HG02885 (cell line): ENCODE results near the gene MEF2A.
A peak's percentile ranks its signal among the peaks of the same experiment; 100 is the strongest.

ENCODE experiments used
- ATAC-seq: cut with Tn5 transposase; IDR thresholded peaks from one replicate; pipeline ENCODE4 v1.9.1; 2021; ENCODE audit warnings: mild to moderate bottlenecking; ENCODE audit not compliant: unreplicated experiment, poor library complexity

MEF2A gene

DNA sequence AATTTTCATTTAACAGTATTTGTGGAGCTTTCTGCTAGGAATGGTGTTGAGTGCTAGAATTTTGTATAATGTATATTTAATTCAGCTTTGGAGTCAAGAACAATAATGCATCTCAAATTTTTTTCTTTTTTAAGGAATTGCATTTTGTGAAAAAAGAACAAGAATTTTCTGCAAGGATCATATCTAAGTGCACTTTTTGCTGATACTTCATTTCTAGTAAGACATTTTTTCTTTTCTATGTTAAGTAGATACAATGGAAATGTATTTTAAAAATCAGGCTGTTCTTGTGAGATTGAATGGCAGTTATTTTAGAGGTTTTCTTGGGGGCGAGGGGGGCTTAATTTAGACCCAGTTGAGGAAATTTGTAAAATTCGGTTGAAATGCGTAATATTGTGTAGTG lies 32.5 kb downstream of the MEF2A start:
- ATAC-seq, result no peak

DNA sequence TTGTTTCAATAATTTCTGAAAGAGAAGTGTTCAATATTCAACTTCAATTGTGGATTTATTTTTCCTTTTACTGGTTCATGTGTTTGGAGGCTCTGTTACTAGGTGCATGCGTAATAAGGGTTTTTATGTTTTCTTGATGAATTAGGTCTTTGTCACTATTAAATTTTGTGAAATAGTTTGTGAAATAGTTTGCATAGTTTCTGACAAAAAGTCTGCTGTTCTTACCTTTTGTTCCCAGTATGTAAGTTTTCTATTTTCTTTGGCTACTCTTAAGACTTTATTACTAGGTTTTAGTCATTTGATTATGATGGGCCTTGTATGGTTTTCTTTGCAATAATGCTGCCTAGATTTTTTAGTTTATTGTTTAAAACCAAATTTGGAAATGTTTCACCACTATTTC lies 38.0 kb downstream of the MEF2A start:
- ATAC-seq, result no peak

DNA sequence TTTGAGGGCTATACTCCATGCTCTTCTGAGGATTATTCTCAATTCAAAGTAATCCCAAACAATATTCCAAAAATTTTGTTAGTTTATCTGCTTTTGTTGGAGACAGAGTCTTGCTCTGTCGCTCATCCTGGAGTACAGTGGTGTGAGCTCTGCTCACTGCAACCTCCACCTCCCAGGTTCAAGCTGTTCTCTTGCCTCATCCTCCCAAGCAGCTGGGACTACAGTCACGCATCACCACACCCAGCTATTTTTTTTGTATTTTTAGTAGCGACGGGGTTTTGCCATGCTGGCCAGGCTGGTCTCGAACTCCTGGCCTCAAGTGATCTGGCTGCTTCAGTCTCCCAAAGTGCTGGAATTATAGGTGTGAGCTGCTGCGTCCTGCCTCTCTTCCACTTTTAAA lies 39.1 kb downstream of the MEF2A start:
- ATAC-seq, result no peak

DNA sequence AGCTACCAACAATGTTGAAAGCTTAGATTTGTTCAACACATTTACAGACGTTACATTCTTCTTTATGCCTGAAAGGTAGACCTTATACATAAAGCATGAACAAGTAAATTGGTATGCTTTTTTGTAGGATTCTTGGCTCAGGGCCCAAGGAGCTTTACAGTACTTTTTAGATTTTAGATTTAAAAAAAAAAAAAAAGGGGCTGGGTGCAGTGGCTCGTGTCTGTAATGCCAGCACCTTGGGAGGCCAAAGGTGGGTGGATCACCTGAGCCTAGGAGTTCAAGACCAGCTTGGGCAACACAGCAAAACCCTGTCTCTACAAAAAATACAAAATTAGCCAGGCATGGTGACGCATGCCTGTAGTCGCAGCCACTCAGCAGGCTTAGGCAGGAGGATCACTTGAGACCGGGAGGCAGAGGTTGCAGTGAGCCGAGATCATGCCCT lies 39.7 kb downstream of the MEF2A start:
- ATAC-seq, result no peak

DNA sequence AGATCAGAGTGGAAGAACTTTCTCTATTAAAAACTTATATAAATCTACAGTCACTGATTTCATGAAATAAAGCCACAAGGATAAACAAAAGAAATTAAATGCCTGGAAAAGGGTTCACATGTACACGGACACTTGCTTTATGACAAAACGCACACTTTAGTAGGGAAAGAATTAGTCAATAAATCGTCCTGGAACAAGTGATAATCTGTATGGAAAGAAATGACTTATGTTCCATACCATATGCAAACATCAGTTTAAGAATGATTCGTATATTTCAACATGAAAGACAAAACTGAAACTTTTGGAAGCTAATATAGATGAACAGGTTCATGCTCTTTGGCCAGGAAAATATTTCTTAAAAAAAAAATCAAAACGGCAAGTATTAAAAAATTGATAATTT lies 40.2 kb downstream of the MEF2A start:
- ATAC-seq, result no peak

DNA sequence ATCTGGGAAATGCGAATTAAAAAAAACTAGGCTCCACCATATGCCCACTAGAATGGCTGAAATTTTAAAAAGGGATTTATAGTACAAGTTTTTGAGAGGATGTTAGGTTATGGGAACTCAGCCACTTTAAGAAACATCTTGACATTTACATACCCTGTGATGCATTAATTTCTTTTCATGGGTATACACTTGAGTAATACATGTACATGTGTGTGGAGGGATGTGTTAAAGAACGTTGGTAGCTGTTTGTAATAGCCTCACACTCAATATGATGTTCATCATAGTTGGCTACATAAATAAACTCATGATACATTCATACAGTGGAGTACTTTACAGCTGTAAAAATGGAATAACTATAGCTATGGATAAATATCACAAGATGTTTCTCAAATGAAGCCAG lies 40.9 kb downstream of the MEF2A start:
- ATAC-seq, result no peak

DNA sequence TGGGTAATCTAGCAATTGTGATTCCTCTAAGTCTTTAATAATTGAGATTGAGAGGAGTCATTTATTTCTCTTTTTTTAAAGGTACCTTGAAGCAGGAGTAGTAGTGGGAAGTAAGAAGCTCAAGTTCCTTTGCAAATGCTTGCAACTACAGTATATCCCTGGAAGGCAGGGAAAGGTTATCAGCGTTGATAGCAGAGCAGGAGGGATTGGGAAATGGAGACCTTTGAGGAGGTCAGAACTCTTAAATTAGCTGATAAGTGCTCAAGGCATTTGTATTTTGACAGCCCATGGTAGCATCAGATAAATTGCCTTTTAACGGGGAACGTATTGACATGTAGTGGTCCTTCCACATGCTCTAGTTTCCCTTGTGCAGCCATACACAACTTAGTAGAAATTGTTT lies 47.7 kb downstream of the MEF2A start:
- no peak for ATAC-seq

DNA sequence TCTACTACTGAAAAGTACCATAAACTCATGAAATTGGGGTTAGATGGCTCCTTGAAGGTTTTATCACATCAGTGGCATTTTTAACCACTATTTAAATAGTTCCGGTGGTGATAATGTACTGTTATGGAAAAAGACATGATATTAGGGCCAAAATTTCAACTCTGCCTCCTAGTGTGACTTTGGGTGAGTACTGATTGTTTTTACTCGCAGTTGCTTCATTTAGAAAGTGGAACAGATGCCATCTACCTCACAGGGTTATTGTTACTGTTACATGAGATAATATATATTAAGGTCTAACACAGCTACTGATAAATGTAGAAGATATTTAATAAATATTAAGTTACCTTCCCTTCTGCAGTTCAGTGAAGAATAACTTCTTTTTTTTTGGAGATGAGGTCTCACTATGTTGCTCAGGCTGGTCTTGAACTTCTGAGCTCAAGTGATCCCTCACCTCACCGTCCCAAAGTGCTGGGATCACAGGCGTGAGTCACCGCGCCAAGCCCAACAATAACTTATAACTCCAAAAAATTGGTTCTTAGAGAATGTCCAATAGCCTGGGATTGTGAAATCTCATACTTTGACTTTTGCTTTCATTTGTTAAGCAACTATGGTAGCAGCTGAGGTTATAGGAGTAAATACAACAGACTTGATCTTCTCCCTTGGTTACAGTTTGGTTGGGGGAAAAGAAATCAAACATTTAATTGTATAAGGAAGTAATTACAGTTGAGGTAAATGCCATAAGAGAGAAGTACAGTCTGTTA lies 48.3 kb downstream of the MEF2A start:
- ATAC-seq, result no peak

DNA sequence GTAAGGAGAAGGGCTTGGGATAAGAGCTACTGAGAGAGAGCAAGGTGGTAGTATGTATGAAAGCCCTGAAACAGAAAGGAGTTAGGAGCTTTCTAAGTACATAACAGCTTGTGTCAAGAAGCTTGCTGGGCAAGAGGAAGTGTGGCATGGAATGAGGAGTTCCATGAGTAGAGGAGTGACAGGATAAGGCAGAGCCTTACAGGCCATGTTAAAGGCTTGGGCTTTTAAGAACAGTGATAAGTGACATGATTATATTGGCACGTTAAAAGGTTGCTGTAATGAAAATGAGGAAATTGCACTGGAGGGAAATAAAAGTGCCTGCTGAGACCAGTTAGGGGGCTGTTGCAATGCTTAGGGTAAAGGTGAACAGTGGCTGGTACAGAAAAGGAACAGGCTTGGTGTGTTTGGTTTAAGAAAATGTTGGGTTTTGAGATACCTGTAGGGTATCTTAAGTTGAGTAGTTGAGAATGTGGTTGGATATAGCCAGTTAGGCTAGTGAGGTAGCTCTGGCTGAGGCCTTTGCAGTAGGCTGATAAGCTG lies 49.0 kb downstream of the MEF2A start:
- no peak for ATAC-seq

DNA sequence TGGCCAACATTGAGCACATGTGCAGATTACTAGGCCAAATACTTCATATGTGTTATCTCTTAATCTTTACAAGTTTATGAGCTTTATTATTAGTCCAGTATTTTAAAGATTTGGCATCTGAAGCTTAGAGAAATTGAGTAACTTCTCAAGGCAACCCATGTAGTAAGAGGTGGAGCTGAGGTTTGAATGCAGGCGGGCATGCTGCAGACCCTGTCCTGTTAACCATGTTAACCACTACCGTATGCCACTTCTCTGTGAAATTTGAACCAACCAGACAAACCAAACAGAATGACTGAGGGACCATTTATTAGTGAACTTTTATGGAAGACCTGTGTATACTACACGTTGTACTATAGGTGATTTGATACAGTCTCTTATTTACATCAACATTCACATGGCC lies 49.7 kb downstream of the MEF2A start:
- ATAC-seq, result no peak

DNA sequence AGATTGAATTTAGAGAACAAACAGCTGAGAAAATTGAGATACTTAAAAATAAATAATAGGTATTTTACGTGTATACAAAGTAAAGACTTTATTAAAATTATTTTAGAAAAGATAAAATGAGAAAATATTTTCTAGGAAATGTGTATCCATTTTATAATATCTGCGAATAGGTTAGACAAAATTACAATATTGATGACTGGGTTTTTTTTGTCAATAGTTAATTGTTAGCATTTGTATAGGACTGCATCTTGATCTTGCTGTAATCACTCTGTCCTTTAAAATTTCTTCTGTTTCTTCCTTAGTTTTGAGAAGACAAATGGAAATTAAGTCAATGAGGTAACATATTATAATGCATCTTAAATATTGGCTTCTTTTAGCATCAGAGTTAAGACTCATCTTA lies 50.3 kb downstream of the MEF2A start:
- ATAC-seq, result no peak

DNA sequence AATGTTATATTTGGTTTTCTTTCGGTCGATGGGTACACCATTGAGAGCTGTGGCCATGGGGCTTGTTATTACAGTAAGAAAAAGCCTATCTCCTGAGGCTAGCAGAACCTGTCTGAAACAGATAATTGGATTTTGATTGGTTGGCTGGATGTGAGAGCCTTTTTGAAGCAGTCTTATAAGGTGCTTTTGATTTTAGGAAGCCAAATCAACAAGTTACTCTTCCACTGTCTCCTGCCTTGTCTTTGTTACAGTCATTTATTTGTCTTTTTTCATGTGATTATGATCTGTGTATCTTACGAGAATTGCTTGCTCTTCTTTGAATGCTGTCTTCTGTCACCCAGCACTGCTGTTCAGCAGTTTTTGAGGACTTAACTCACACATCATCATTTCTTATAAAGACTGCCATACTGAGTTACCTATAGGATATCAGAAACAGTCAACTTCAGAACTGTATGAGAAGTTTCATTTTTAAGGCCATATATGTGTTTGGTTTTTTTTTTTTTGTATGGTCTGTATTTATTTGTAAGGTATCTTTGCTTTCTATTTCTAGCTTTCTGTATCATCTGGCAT lies 51.1 kb downstream of the MEF2A start:
- no peak for ATAC-seq

DNA sequence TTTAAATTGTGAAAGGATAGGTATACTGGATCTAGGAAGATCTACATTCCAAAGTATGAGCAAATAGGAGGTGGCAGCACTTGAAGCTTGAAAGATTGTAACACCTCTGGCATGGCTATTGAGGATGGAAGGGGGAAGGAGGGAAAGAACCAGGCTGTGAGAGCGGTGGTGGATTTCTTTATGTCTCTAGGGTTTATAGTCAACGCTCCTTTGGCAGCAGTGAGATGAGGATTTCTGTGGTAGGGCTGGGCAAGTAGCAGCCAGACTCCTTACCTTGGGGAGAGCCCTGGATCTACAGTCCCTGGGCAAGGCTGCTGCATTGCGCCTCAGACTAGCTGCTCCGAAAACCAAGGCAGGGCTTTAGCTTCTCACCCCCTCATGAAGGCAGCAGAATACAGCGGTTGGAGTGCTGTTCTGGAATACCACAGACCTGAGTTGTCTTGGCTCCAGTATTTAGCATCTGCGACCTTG lies 53.2 kb downstream of the MEF2A start:
- ATAC-seq, result no peak

DNA sequence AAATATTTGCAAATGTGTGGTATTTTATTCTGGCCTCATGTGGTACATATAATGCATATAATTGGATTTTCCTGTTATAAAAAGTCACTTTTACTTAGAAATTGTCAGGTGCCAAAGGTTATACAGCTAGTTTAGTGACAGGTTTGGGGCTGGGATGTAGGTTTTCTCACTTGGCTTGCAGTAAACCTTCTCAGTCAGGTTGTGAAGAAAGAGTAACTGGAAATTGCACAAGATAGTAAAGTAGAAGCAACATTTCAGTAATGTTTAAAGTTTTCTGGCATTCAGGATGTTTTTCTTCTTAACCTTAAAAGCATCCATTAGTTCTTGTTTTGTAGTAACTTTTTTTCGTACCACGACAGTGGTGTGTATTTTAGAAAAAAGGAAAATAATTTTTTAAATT lies 53.9 kb downstream of the MEF2A start:
- ATAC-seq, result no peak

DNA sequence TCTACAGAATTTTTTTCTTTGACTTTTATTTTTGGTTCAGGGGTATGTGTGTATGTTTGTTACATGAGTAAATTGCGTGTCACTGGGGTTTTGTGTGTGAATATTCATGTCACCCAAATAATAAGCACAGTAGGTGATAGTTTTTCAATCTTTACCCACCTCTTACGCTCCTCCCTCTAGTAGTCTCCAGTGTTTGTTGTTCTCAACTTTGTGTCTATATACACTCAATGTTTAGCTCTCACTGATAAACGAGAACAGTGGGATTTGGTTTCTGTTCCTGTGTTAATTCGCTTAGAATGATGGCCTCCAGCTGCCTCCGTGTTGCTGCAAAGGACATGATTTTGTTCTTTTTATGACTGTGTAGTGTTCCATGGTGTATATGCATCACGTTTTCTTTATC lies 54.4 kb downstream of the MEF2A start:
- no peak for ATAC-seq

DNA sequence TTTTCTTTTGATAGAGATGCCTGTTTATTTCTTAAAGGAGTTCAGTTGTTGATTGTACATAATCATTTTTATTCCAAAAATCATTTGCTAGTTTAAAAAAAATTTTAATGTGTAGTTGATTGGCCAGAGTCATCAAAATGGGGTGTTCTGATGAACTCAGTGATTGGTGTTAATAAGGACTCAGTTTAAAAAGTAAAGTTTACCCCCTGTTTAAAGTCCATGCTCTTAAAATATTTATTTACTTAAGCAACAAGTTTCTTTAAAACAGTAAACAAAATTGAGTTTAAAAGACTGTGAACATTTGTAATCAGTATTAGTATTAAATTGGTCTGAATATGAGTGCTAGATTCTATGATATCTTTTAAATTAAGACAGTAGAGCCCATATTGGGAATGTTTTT lies 56.0 kb downstream of the MEF2A start:
- no peak for ATAC-seq

DNA sequence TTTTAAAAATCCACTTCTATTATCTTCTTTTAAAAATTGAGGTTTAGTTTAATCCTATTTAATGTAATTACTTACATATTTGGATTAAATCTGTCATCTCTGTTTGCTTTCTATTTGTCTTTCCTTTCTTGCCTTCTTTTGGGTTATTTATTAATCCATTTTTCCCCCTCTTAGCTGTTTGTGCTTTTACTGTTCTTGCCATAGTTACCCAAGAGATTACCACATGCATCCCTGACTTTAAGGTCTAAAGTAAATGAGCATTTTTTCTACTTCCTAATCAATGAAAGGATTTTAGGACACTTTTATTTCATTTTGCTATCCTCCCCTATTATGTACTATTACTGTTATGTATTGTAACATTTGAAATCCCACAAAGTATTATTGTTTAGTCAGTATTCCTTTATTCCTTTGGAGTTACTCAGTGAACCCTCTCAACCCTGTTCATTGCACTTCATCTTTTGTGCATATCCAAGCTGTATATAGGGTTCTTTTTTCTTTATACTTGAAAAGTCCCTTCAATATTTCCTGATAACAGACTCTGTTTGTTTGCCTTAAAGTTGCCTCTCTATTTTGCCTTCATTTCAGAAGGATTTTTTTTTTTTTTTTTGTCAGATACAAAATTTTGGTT lies 62.7 kb downstream of the MEF2A start:
- no peak for ATAC-seq

DNA sequence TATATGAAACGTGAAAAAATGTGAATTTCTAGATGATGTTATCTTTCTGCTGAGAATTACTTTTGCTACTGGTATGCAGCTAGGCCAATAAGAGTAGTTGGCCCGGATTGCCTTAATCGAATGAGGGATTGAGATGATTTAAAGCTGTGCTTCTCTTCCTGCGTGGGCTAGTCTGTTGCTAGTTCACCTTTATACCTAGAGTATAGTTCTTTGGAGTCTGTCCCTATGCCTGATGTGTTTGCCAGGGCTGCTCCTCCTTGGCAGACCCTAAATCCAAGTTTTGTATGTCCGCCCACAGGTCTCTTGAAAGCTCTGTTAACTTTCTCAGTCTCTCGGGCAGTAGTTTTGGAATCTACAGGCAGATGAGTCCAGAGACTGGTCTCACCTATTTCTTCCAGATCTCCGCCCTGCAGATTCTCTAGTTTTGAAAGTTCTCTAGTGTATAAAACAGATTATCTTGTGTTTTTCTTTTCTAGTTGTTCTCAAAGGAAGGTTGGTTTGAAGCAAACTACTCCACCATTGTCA lies 64.9 kb downstream of the MEF2A start:
- peak; percentile 18 for ATAC-seq

DNA sequence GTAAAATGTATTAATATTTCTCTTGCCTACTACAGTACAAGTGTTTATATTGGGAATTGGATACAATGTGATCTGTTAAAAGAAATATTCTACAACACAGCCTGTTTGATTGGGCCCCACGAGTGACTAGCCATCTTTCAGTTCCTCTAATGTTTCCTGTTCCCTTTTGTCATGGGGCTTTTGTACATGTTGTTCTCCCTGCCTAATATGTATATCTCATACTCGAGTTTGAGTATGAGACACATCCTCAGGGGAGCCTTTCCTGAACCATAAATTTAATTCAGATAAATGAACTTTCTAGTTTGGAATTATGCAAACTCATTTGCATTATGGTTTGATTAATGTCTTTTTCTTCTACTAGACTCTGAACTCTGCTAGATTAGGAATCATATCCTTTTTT lies 65.5 kb downstream of the MEF2A start:
- peak; percentile 95 for ATAC-seq

DNA sequence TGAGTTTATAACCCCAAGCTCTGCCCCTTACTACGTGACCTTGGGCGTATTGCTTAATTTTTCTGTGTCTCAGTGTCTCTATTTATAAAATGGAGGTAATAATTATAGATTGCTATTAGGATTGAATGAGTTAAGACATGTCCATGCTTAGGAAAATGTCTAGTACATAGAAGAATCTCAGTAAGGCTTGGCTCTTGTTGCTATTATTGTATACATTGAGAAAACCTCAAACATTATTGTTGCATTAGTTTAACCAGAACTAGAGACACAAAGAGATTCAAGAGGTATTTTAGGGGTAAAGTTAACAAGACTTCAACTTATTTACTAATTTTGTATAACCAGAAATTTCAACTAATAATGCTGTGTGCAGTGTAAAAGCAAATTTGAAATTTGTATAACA lies 66.7 kb downstream of the MEF2A start:
- no peak for ATAC-seq

DNA sequence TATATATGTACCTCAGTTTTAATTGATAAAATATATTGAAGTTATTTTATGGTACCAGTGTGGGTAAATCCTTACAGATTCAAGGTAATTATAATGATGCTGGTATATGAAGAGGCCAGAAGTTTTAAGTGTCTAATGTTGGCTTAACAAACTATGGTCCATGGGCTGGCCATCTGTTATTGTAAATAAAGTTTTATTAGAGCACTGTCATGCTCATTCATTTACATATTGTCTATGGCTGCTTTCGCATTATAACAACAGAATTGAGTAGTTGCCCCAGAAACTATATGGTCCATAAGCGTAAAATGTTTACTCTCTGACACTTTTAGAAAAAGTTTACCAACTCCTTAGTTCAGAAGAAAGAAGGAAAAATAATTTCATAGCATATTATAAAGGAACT lies 67.9 kb downstream of the MEF2A start:
- ATAC-seq, result no peak
